ENCODE data around the gene ASIC3. TPM values are rescaled to one million over a fixed set of nuclear protein-coding genes. Genes with fewer than 3 reads are reported as not detected.

ASIC3 gene
- total RNA-seq = 0.22 and 1.2 TPM in 2 replicates

GRCh38 chr7:151047976-151048815, at the start of gene ASIC3:
TSS of gene ASIC3 (plus strand) at chr7:151048531. CDS start at chr7:151048886, 355 bp downstream.

GRCh38 chr7:151024435-151025056, 23.8 kb upstream of the ASIC3 start, which contains the start of gene ATG9B:
TSS of gene ATG9B (minus strand) at chr7:151024494. CDS start at chr7:151024423, 71 bp downstream.

GRCh38 chr7:151028131-151028947, 20.0 kb upstream of the ASIC3 start, which contains the start of gene ABCB8:
TSS of gene ABCB8 (plus strand) at chr7:151028450. CDS start at chr7:151028516, 66 bp downstream.

DNA sequence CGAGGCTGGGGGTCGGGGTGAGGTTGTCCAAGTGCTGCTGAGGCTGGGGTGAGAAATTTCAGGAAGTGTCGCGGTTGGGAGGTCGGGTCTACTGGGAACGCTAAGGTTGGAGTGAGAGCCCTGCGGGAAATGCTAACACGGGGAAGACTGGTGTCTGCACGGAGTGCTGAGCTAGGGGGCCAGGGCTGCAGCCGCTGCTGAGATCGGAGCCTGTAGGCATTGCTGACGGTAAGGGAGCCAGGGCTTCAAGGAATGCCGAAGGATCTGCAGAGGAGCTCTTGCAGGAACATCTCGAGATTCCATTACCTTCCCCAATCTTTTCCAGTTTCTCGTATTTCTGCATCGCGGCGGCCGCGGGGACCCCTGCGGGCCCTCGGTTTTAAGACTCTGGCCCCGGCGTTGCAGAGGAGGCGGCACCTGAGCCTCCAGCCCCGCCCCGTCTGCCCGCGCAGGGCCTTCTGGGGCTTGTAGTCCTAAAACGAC, 9.2 kb downstream of the ASIC3 start, which contains the start of gene CDK5:
Gene CDK5, minus strand, starts transcription at position 392 of the 483 bp plus-strand sequence. Its CDS starts 49 bp downstream, at position 343.

GRCh38 chr7:151059367-151060112, 11.2 kb downstream of the ASIC3 start, which contains the start of gene SLC4A2:
TSS of gene SLC4A2 (plus strand) at chr7:151059589. CDS start at chr7:151061988, 2,399 bp downstream.

DNA sequence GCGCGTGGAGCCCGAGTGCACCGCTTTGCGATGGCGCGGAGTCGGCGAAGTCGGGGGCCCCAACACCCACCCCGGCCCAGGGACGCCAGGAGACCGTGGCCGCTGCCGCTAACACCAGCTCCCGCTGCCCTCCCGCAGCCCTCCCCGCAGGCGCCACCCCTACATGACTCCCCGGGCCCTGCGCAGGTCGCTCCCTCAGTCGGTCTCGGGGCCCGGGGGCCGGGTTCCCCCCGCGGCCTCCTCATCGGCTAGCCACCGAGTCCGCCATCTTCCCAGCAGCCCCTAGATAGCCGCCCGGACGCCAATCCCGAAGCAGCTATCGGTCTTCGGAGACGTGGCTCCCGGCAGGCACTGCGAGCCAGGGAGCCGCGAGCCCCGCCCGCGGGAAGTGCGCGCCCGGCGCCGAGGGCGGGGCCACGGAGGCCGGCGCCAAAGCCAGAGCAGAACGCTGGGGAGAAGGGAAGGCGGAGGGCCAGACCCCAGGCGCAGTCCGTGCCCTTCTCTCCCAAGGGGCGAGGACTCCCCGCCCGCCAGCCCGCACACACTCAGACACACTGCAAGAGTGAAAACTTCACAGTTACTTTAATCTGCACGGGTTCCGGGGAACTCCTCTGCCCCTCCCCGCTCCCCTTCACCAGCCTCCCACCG, 32.3 kb downstream of the ASIC3 start, which contains the start of gene FASTK:
Gene FASTK, minus strand, starts transcription at position 288 of the 648 bp plus-strand sequence. Its CDS starts 43 bp downstream, at position 245.

GRCh38 chr7:151083071-151083823, 34.9 kb downstream of the ASIC3 start, which contains the start of gene TMUB1:
TSS of gene TMUB1 (minus strand) at chr7:151083493. CDS start at chr7:151082563, 930 bp downstream.

GRCh38 chr7:151085691-151086620, 37.6 kb downstream of the ASIC3 start, which contains the start of gene AGAP3:
TSS of gene AGAP3 (plus strand) at chr7:151086475. CDS start at chr7:151086742, 267 bp downstream.

Other genes starting within 250 kb of the ASIC3 start
- not detected in 2 replicates for gene TMEM176B, start 248.2 kb upstream of the ASIC3 start, total RNA-seq
- gene TMEM176A, start 247.8 kb upstream of the ASIC3 start, total RNA-seq = not detected in 2 replicates
- gene AOC1, start 196.0 kb upstream of the ASIC3 start, total RNA-seq = not detected in 2 replicates
- gene KCNH2, start 70.2 kb upstream of the ASIC3 start, total RNA-seq = under 0.01 TPM in 2 replicates
- gene NOS3, start 57.5 kb upstream of the ASIC3 start, total RNA-seq = 2.4 and 14.1 TPM in 2 replicates
- 6.5 and 20.0 TPM in 2 replicates for gene ATG9B, start 24.0 kb upstream of the ASIC3 start, total RNA-seq
- gene ABCB8, start 20.1 kb upstream of the ASIC3 start, total RNA-seq = 34.9 and 78.1 TPM in 2 replicates
- gene CDK5, start 9.4 kb downstream of the ASIC3 start, total RNA-seq = 16.1 and 27.9 TPM in 2 replicates
- 68.3 and 86.6 TPM in 2 replicates for gene SLC4A2, start 11.1 kb downstream of the ASIC3 start, total RNA-seq
- 101 and 162 TPM in 2 replicates for gene FASTK, start 32.3 kb downstream of the ASIC3 start, total RNA-seq
- 29.1 and 44.4 TPM in 2 replicates for gene TMUB1, start 35.0 kb downstream of the ASIC3 start, total RNA-seq
- gene AGAP3, start 37.9 kb downstream of the ASIC3 start, total RNA-seq = 71.1 and 108 TPM in 2 replicates
- not detected in 2 replicates for gene GBX1, start 119.2 kb downstream of the ASIC3 start, total RNA-seq
- not detected in 2 replicates for gene ASB10, start 138.7 kb downstream of the ASIC3 start, total RNA-seq
- gene H2BK1, start 162.0 kb downstream of the ASIC3 start, total RNA-seq = not detected in 2 replicates
- 22.4 and 43.6 TPM in 2 replicates for gene ABCF2, start 178.7 kb downstream of the ASIC3 start, total RNA-seq
- gene CHPF2, start 184.0 kb downstream of the ASIC3 start, total RNA-seq = 94.6 and 107 TPM in 2 replicates
- 14.7 and 16.1 TPM in 2 replicates for gene SMARCD3, start 200.2 kb downstream of the ASIC3 start, total RNA-seq

Measured in placental epithelial cell (primary cell).